Hindlimb muscle (tissue), 1 donor: ENCODE measurements around the gene TMEM245. TPM values are rescaled to one million over a fixed set of nuclear protein-coding genes. Genes with fewer than 3 reads are reported as not detected.
"Not testable (repeated sequence)": the region's sequence is repeated elsewhere in the genome, so short reads cannot be mapped to it uniquely, and the experiment has no call there.

Experiments used
- DNase-seq: peaks from one replicate; pipeline ENCODE4 v3.0.0-alpha.2; 2013
- polyA plus RNA-seq: library from polyadenylated mRNA; unstranded; fragments of 120-200 nt; gene quantifications from one replicate; pipeline ENCODE4 v1.2.1, GENCODE V29; 2013; ENCODE audit not compliant: insufficient read length

The TMEM245 gene
- polyA plus RNA-seq, 1 donor, result 37.3 TPM

GRCh38 chr9:109132567-109133021 lies 12.8 kb upstream of the TMEM245 start:
- DNase-seq, result no peak

GRCh38 chr9:109129470-109130197 lies 9.9 kb upstream of the TMEM245 start:
- DNase-seq, result no peak

GRCh38 chr9:109126671-109127070 lies 6.9 kb upstream of the TMEM245 start:
- DNase-seq, result not testable (repeated sequence)

- DNase-seq, result no peak
Measured at GRCh38 chr9:109124121-109124520, 4.4 kb upstream of the TMEM245 start.

- no peak for DNase-seq
Measured at GRCh38 chr9:109122726-109123621, 3.2 kb upstream of the TMEM245 start.

- no peak for DNase-seq
Measured at GRCh38 chr9:109121232-109121796, 1.6 kb upstream of the TMEM245 start.

- DNase-seq, result no peak
Measured at GRCh38 chr9:109120204-109120789, 550 bp upstream of the TMEM245 start.

GRCh38 chr9:109118808-109119438 lies 824 bp downstream of the TMEM245 start:
- no peak for DNase-seq

GRCh38 chr9:109117856-109118807 lies 1.6 kb downstream of the TMEM245 start:
- DNase-seq, result no peak

GRCh38 chr9:109115931-109116526 lies 3.7 kb downstream of the TMEM245 start:
- DNase-seq, result no peak

GRCh38 chr9:109114670-109115069 lies 5.1 kb downstream of the TMEM245 start:
- DNase-seq, result no peak

- no peak for DNase-seq
Measured at GRCh38 chr9:109113892-109114609, 5.7 kb downstream of the TMEM245 start.

- DNase-seq, result no peak
Measured at GRCh38 chr9:109113254-109113653, 6.5 kb downstream of the TMEM245 start.

- no peak for DNase-seq
Measured at GRCh38 chr9:109110329-109111021, 9.3 kb downstream of the TMEM245 start.

GRCh38 chr9:109109967-109110328 lies 9.8 kb downstream of the TMEM245 start:
- no peak for DNase-seq

GRCh38 chr9:109108318-109108717 lies 11.4 kb downstream of the TMEM245 start:
- no peak for DNase-seq

GRCh38 chr9:109107402-109108240 lies 12.1 kb downstream of the TMEM245 start:
- DNase-seq, result no peak

GRCh38 chr9:109101810-109102209 lies 17.9 kb downstream of the TMEM245 start:
- DNase-seq, result no peak

GRCh38 chr9:109101202-109101595 lies 18.5 kb downstream of the TMEM245 start:
- DNase-seq, result no peak
